A549 (cell line): ENCODE data around the gene NMB. TPM values are rescaled to one million over a fixed set of nuclear protein-coding genes. Genes with fewer than 3 reads are reported as not detected.

Experiments used
- ATAC-seq, 2 experiments: fragments of 200-7000 bp in 1 of 2; fragments of >200 bp in 1 of 2; cut with Nextera tagmentation in 1 of 2; cut with Tn5 transposase in 1 of 2; 3 replicates each; pipeline versions ENCODE4 v1.8.0 to v1.9.1; 2018 to 2020; ENCODE audit warnings: mild to moderate bottlenecking in 1 of 2, moderate library complexity in 1 of 2
- CTCF ChIA-PET: fragments of 300-600 bp; sonication (Branson Sonifier 250); formaldehyde crosslinking; extraction: SDS; loops from one replicate; lab custom pipeline; 2021; ENCODE audit warnings: antibody characterized with exemption, inconsistent platforms; lab: Yijun Ruan, JAX
- POLR2A ChIA-PET: fragments of 350-600 bp; formaldehyde crosslinking; extraction: SDS; loops from one replicate; lab custom pipeline; 2021; ENCODE audit warnings: antibody characterized with exemption, inconsistent platforms; lab: Yijun Ruan, JAX
- DNase-seq, 2 experiments: peaks; one replicate each; pipeline versions ENCODE4 v3.0.0 to v3.0.0-alpha.2; 2011 to 2016; ENCODE audit warnings: low read depth in 1 of 2, low spot score in 1 of 2
- FAIRE-seq: peaks from 2 replicates; lab custom pipeline; 2011; peaks lifted over from hg19 to GRCh38; lab: Jason Lieb, UNC
- H3K27ac ChIP-seq, 2 experiments: fragments of >200 bp; sonication (Bioruptor Twin); formaldehyde crosslinking; 3 replicates each; pipeline ENCODE4 v1.5.1; 2016 to 2017
- H3K4me1 ChIP-seq: fragments of >200 bp; sonication (Bioruptor Twin); formaldehyde crosslinking; 3 replicates; pipeline ENCODE4 v1.6.1; 2016
- H3K4me2 ChIP-seq: fragments of >200 bp; sonication (Bioruptor Twin); formaldehyde crosslinking; 3 replicates; pipeline ENCODE4 v1.6.1; 2016
- H3K4me3 ChIP-seq: fragments of >200 bp; sonication (Bioruptor Twin); formaldehyde crosslinking; 3 replicates; pipeline ENCODE4 v1.5.1; 2016
- H3K9me3 ChIP-seq: fragments of >200 bp; sonication (Bioruptor Twin); formaldehyde crosslinking; 3 replicates; pipeline ENCODE4 v1.6.1; 2016
- CBX8 ChIP-seq: fragments of 200-600 bp; sonication (generic); IDR thresholded peaks from 2 replicates; pipeline ENCODE4 v1.6.1; 2016
- CHD2 ChIP-seq: fragments of 150-350 bp; IDR thresholded peaks from 2 replicates; pipeline ENCODE4 v1.6.1; 2014; ENCODE audit warnings: low read length; ENCODE audit not compliant: partially characterized antibody
- CTCF ChIP-seq: fragments of >200 bp; sonication (Bioruptor Twin); formaldehyde crosslinking; IDR thresholded peaks from 3 replicates; pipeline ENCODE4 v1.5.1; 2016
- EHF ChIP-seq: fragments of 250-450 bp; sonication (Bioruptor Pico); IDR thresholded peaks from 2 replicates; pipeline ENCODE4 v1.5.0; 2020; ENCODE audit warnings: mild to moderate bottlenecking
- EHMT2 ChIP-seq: fragments of 200-600 bp; sonication (generic); IDR thresholded peaks from 2 replicates; pipeline ENCODE4 v1.6.1; 2016; ENCODE audit warnings: antibody characterized with exemption, low read depth, mild to moderate bottlenecking, moderate library complexity
- EP300 ChIP-seq, 2 experiments: fragments of >200 bp; sonication (Bioruptor Twin); formaldehyde crosslinking; IDR thresholded peaks; 2 replicates in 1 of 2; 3 replicates in 1 of 2; pipeline ENCODE4 v1.6.1; 2016 to 2017
- ESRRA ChIP-seq: fragments of 150-350 bp; IDR thresholded peaks from 2 replicates; pipeline ENCODE4 v1.6.1; 2014; ENCODE audit warnings: mild to moderate bottlenecking, low read length, borderline replicate concordance
- FOSB ChIP-seq: fragments of 250-450 bp; sonication (Bioruptor Pico); IDR thresholded peaks from 2 replicates; pipeline ENCODE4 v1.5.0; 2020; ENCODE audit warnings: mild to moderate bottlenecking, moderate library complexity
- FOSL2 ChIP-seq, 2 experiments: fragments of 450-650 bp in 1 of 2; fragments of >200 bp in 1 of 2; sonication (Bioruptor Twin) in 1 of 2; formaldehyde crosslinking; IDR thresholded peaks; 2 replicates each; pipeline versions ENCODE4 v1.5.0 to v1.6.1; 2016 to 2020; ENCODE audit warnings: mild to moderate bottlenecking in 1 of 2, moderate library complexity in 1 of 2
- FOXS1 ChIP-seq: fragments of 250-450 bp; sonication (Bioruptor Pico); IDR thresholded peaks from 2 replicates; pipeline ENCODE4 v1.5.0; 2020; ENCODE audit warnings: mild to moderate bottlenecking, moderate library complexity
- HDAC2 ChIP-seq: fragments of 200-600 bp; sonication (generic); IDR thresholded peaks from 2 replicates; pipeline ENCODE4 v1.6.1; 2016
- HES2 ChIP-seq: fragments of >200 bp; sonication (Bioruptor Twin); formaldehyde crosslinking; IDR thresholded peaks from 2 replicates; pipeline ENCODE4 v1.6.1; 2016
- HEYL ChIP-seq: fragments of 250-450 bp; sonication (Bioruptor Pico); IDR thresholded peaks from 2 replicates; pipeline ENCODE4 v1.8.0; 2021; ENCODE audit warnings: mild to moderate bottlenecking, moderate library complexity
- HOXB13 ChIP-seq: fragments of 250-450 bp; sonication (Bioruptor Pico); IDR thresholded peaks from 2 replicates; pipeline ENCODE4 v1.5.0; 2020; ENCODE audit warnings: low read depth, mild to moderate bottlenecking, moderate library complexity
- HOXB5 ChIP-seq: fragments of 250-450 bp; sonication (Bioruptor Pico); IDR thresholded peaks from 2 replicates; pipeline ENCODE4 v1.5.0; 2020; ENCODE audit warnings: mild to moderate bottlenecking, moderate library complexity
- JUN ChIP-seq, 2 experiments: fragments of >200 bp; sonication (Bioruptor Twin); formaldehyde crosslinking; IDR thresholded peaks; 2 replicates in 1 of 2; 3 replicates in 1 of 2; pipeline ENCODE4 v1.6.1; 2016 to 2017
- KDM1A ChIP-seq: fragments of 200-600 bp; sonication (generic); IDR thresholded peaks from 2 replicates; pipeline ENCODE4 v1.6.1; 2016; ENCODE audit warnings: low read depth, mild to moderate bottlenecking
- KDM5A ChIP-seq: fragments of 200-600 bp; sonication (generic); IDR thresholded peaks from 2 replicates; pipeline ENCODE4 v1.6.1; 2016; ENCODE audit warnings: antibody characterized with exemption, mild to moderate bottlenecking
- MAFK ChIP-seq: fragments of 450-650 bp; IDR thresholded peaks from 2 replicates; pipeline ENCODE4 v1.6.1; 2014; ENCODE audit not compliant: partially characterized antibody
- MAX ChIP-seq: IDR thresholded peaks from 2 replicates; pipeline ENCODE4 v1.6.1; 2012
- MAZ ChIP-seq: fragments of 150-350 bp; IDR thresholded peaks from 2 replicates; pipeline ENCODE4 v1.6.1; 2014; ENCODE audit warnings: antibody characterized with exemption, low read depth, low read length, borderline replicate concordance
- MYC ChIP-seq: IDR thresholded peaks from 2 replicates; pipeline ENCODE4 v1.6.1; 2012; ENCODE audit warnings: mild to moderate bottlenecking, inconsistent platforms, low read length, improper control_type of control experiment, borderline replicate concordance
- NPAS2 ChIP-seq: fragments of 250-450 bp; sonication (Bioruptor Pico); IDR thresholded peaks from 2 replicates; pipeline ENCODE4 v1.8.0; 2022; ENCODE audit warnings: mild to moderate bottlenecking, moderate library complexity, borderline replicate concordance
- POLR2A ChIP-seq: IDR thresholded peaks from 2 replicates; pipeline ENCODE4 v1.6.1; 2012; ENCODE audit warnings: mild to moderate bottlenecking, low read length
- RARB ChIP-seq: fragments of 250-450 bp; sonication (Bioruptor Pico); IDR thresholded peaks from 2 replicates; pipeline ENCODE4 v1.8.0; 2021; ENCODE audit warnings: mild to moderate bottlenecking, moderate library complexity
- RNF2 ChIP-seq: fragments of 200-600 bp; sonication (generic); IDR thresholded peaks from 2 replicates; pipeline ENCODE4 v1.6.1; 2016; ENCODE audit warnings: low read depth, mild to moderate bottlenecking, antibody characterized with exemption, moderate library complexity, borderline replicate concordance
- SMC3 ChIP-seq: fragments of >200 bp; sonication (Bioruptor Twin); formaldehyde crosslinking; IDR thresholded peaks from 3 replicates; pipeline ENCODE4 v1.6.1; 2018; ENCODE audit warnings: inconsistent platforms
- SREBF2 ChIP-seq: fragments of 450-650 bp; IDR thresholded peaks from 2 replicates; pipeline ENCODE4 v1.6.1; 2014; ENCODE audit warnings: mild to moderate bottlenecking, moderate library complexity
- TFCP2L1 ChIP-seq: fragments of 250-450 bp; sonication (Bioruptor Pico); IDR thresholded peaks from 2 replicates; pipeline ENCODE4 v1.5.0; 2021; ENCODE audit warnings: mild to moderate bottlenecking
- TP53 ChIP-seq: fragments of 250-450 bp; sonication (Bioruptor Pico); IDR thresholded peaks from 2 replicates; pipeline ENCODE4 v1.5.0; 2021; ENCODE audit warnings: mild to moderate bottlenecking, moderate library complexity
- ZFP36 ChIP-seq: fragments of 450-650 bp; IDR thresholded peaks from 2 replicates; pipeline ENCODE4 v1.6.1; 2014; ENCODE audit warnings: borderline replicate concordance; ENCODE audit not compliant: partially characterized antibody
- WGBS: methylation state at CpG from one replicate; pipeline ENCODE4 v1.1.6; 2017; ENCODE audit errors: missing lambda C conversion rate; 5-methylcytosine and 5-hydroxymethylcytosine counted together
- polyA plus RNA-seq, 4 experiments: library from polyadenylated mRNA; depleted of rRNA in 3 of 4; stranded (reverse); fragments of >200 nt; fragmentation: RNase III in 1 of 4; extraction: RNeasy Plus Mini Kit Qiagen cat#74134 plus additional on column Dnase treatment in 1 of 4; gene quantifications; 2 replicates in 3 of 4; 3 replicates in 1 of 4; pipeline ENCODE4 v1.2.3, GENCODE V29; 2011 to 2017
- TF ChIP-seq, protein P1 (sequence below): fragments of >200 bp; sonication (Bioruptor Twin); formaldehyde crosslinking; IDR thresholded peaks from 3 replicates; pipeline ENCODE4 v1.6.1; 2016
- TF ChIP-seq, protein P2 (sequence below): fragments of 150-350 bp; IDR thresholded peaks from 2 replicates; pipeline ENCODE4 v1.6.1; 2014; ENCODE audit warnings: low read depth, mild to moderate bottlenecking, low read length
- TF ChIP-seq, protein P3 (sequence below): fragments of 250-450 bp; sonication (Bioruptor Pico); IDR thresholded peaks from 2 replicates; pipeline ENCODE4 v1.5.0; 2021; ENCODE audit warnings: mild to moderate bottlenecking, moderate library complexity, borderline replicate concordance

NMB gene
- polyA plus RNA-seq, 2 of the 4 experiments (the other 2 are of a cell fraction), result 10.1 to 18.5 TPM

DNA sequence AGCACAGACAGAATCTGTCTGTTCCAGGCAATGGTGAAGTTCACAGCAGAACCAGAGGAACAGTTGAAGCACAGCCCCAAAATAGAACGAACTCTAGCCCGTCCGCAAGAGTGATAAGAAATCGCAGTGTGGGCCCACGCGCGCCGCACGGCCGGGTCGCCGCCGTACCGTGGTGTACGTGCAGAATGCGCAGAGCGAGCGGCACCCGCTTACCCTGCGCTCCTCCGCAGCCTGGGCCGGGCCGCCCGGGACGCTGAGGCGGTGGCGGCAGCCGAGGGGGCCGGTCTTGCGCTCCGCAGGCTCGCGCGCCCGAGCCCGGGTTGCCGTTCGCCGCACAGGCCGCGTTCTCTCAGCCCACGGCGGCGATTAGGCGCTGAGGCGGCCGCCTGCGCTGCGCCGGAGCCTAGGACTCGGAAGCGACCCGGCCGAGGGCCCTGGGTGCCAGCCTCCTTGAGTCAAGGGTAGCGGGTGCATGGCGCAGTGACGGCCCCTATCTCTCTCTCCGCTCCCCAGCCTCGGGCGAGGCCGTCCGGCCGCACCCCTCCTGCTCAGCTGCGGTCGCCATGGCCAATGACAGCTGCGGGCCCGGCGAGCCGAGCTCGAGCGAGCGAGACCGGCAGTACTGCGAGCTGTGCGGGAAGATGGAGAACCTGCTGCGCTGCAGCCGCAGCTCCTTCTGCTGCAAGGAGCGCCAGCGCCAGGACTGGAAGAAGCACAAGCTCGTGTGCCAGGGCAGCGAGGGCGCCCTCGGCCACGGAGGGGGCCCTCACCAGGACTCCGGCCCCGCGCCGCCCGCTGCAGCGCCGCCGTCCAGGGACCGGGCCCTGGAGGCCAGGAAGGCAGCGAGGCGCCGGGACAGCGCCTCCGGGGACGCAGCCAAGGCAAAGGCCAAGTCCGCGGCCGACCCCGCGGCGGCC, 24.4 kb downstream of the NMB start:
- peaks cover 24% of the 10 kb centered on the region; the same call in 2 of the 3 replicates for H3K4me1 ChIP-seq
- ATAC-seq (peak; percentile 72 to 77), FAIRE-seq (no peak), DNase-seq (peak in 1 of 2 experiments; percentile 78)
- ChIA-PET CTCF (interaction anchor here (0.9 to 3.1 kb wide), 8 partner anchors 13 to 295 kb away, joined by 3 to 11 read pairs (median 4); partner anchors contain the start of gene WDR73), POLR2A (interaction anchor here (0.7 kb wide), 1 partner anchor 83 kb away, joined by 12 read pairs; no protein-coding TSS in a partner anchor)
- 12% methylated on average over 36 of the region's 105 CpGs for WGBS
- peak overlapping the region; percentile 51 for H3K4me3 ChIP-seq
- H3K4me2 ChIP-seq, result peak overlapping the region; percentile 87
- H3K27ac ChIP-seq, result peak overlapping the region; percentile 63 to 87
- no peaks in the 10 kb centered on the region for H3K9me3 ChIP-seq
- no peak for TF ChIP-seq HDAC2
- no peak for TF ChIP-seq EP300 (IDR thresholded peaks at IDR 0.05)
- TF ChIP-seq KDM5A, result no peak
- no peak for TF ChIP-seq HOXB5 (CRISPR knock-in tag)
- TF ChIP-seq SMC3, result peak; percentile 22; the same call in 2 of the 3 replicates
- no peak for TF ChIP-seq MAFK
- TF ChIP-seq, protein P1, sequence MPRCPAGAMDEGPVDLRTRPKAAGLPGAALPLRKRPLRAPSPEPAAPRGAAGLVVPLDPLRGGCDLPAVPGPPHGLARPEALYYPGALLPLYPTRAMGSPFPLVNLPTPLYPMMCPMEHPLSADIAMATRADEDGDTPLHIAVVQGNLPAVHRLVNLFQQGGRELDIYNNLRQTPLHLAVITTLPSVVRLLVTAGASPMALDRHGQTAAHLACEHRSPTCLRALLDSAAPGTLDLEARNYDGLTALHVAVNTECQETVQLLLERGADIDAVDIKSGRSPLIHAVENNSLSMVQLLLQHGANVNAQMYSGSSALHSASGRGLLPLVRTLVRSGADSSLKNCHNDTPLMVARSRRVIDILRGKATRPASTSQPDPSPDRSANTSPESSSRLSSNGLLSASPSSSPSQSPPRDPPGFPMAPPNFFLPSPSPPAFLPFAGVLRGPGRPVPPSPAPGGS, result no peak
- no peak for TF ChIP-seq FOSB (CRISPR knock-in tag)
- 0 out of 2 replicates have a peak, but pooled peaks have one; percentile 17 for TF ChIP-seq MAZ
- no peak for TF ChIP-seq FOXS1 (CRISPR knock-in tag)
- TF ChIP-seq ESRRA, result no peak
- TF ChIP-seq MYC, result no peak
- no peak for TF ChIP-seq EHF (CRISPR knock-in tag)
- TF ChIP-seq POLR2A, result peak; percentile 35
- no peak for TF ChIP-seq KDM1A
- peak in 1 of 2 experiments; percentile 72; a peak in 2 of 5 replicates for TF ChIP-seq JUN (IDR thresholded peaks at IDR 0.05)
- peak; percentile 31; the same call in 2 of the 3 replicates for TF ChIP-seq CTCF
- no peak for TF ChIP-seq RARB (CRISPR knock-in tag)
- no peak for TF ChIP-seq HEYL (CRISPR knock-in tag)
- no peak for TF ChIP-seq FOSL2 (IDR thresholded peaks at IDR 0.05)
- no peak for TF ChIP-seq FOSL2 (CRISPR knock-in tag; IDR thresholded peaks at IDR 0.05)
- TF ChIP-seq ZFP36, result no peak
- peak; percentile 74 for TF ChIP-seq MAX
- no peak for TF ChIP-seq TFCP2L1 (CRISPR knock-in tag)
- TF ChIP-seq TP53 (CRISPR knock-in tag), result no peak
- no peak for TF ChIP-seq CBX8
- peak; percentile 70; the same call in 1 of the 2 replicates for TF ChIP-seq RNF2
- TF ChIP-seq NPAS2, result no peak
- no peak for TF ChIP-seq EHMT2
- TF ChIP-seq SREBF2, result no peak
- TF ChIP-seq, protein P2, sequence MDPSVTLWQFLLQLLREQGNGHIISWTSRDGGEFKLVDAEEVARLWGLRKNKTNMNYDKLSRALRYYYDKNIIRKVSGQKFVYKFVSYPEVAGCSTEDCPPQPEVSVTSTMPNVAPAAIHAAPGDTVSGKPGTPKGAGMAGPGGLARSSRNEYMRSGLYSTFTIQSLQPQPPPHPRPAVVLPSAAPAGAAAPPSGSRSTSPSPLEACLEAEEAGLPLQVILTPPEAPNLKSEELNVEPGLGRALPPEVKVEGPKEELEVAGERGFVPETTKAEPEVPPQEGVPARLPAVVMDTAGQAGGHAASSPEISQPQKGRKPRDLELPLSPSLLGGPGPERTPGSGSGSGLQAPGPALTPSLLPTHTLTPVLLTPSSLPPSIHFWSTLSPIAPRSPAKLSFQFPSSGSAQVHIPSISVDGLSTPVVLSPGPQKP, result no peak
- TF ChIP-seq HOXB13 (CRISPR knock-in tag), result no peak
- TF ChIP-seq, protein P3, sequence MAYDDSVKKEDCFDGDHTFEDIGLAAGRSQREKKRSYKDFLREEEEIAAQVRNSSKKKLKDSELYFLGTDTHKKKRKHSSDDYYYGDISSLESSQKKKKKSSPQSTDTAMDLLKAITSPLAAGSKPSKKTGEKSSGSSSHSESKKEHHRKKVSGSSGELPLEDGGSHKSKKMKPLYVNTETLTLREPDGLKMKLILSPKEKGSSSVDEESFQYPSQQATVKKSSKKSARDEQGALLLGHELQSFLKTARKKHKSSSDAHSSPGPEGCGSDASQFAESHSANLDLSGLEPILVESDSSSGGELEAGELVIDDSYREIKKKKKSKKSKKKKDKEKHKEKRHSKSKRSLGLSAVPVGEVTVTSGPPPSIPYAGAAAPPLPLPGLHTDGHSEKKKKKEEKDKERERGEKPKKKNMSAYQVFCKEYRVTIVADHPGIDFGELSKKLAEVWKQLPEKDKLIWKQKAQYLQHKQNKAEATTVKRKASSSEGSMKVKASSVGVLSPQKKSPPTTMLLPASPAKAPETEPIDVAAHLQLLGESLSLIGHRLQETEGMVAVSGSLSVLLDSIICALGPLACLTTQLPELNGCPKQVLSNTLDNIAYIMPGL (CRISPR knock-in tag), result no peak
- no peak for TF ChIP-seq HES2
- no peak for TF ChIP-seq CHD2
